ACC112 (cell line): ENCODE results near the gene PRR23C.
"Not testable (repeated sequence)": the region's sequence is repeated elsewhere in the genome, so short reads cannot be mapped to it uniquely, and the experiment has no call there.

Source experiments
- H2AFZ ChIP-seq: fragments of 200-600 bp; sonication (generic); one replicate; pipeline ENCODE4 v1.6.0; 2017; ENCODE audit warnings: antibody characterized with exemption, low read length; ENCODE audit not compliant: unreplicated experiment
- H3K27ac ChIP-seq: fragments of 200-600 bp; sonication (generic); 2 replicates; pipeline ENCODE4 v1.5.1; 2014; ENCODE audit warnings: low read depth, mild to moderate bottlenecking, antibody characterized with exemption, low read length, moderate library complexity
- H3K27me3 ChIP-seq: fragments of 200-600 bp; sonication (generic); 2 replicates; pipeline ENCODE4 v1.6.1; 2014; ENCODE audit warnings: mild to moderate bottlenecking, antibody characterized with exemption, low read length, moderate library complexity, mixed read lengths; ENCODE audit not compliant: insufficient read depth
- H3K36me3 ChIP-seq: fragments of 200-600 bp; sonication (generic); 2 replicates; pipeline ENCODE4 v1.6.1; 2016; ENCODE audit warnings: mild to moderate bottlenecking, antibody characterized with exemption, low read length, moderate library complexity, mixed read lengths; ENCODE audit not compliant: insufficient read depth
- H3K4me1 ChIP-seq: fragments of 200-600 bp; sonication (generic); one replicate; pipeline ENCODE4 v1.6.1; 2016; ENCODE audit warnings: low read length, mixed read lengths; ENCODE audit not compliant: insufficient read depth, unreplicated experiment, control insufficient read depth
- H3K4me3 ChIP-seq: fragments of 200-600 bp; sonication (generic); 2 replicates; pipeline ENCODE4 v1.5.1; 2014; ENCODE audit warnings: mild to moderate bottlenecking, low read depth, low read length
- H3K79me2 ChIP-seq: fragments of 200-600 bp; sonication (generic); one replicate; pipeline ENCODE4 v1.6.0; 2016; ENCODE audit warnings: low read length; ENCODE audit not compliant: control insufficient read depth, unreplicated experiment, insufficient read depth

PRR23C gene

DNA sequence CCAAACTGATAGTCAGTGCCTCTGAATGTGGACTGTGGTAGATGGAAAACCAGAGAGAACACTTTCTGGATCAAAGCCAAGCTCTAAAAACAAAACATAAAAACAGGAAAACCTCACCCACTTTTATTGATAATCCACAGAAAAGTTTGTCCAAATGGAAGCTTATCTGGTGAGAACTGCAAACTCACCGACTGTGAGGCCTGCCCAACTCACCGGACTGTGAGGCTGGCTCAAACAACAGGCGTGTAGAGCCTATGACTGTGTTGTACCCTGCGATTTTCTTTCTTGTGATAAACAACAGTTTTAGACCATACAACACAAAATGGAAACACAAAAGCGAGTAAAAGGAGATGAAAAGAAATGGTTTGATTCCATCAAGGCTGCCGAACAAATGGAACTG lies 7.2 kb downstream of the PRR23C start:
- H3K4me1 ChIP-seq = no peaks in the 10 kb centered on the region
- no peaks in the 10 kb centered on the region for H3K79me2 ChIP-seq
- no peak overlapping the region for H2AFZ ChIP-seq
- H3K36me3 ChIP-seq = no peaks in the 10 kb centered on the region
- peaks cover 45% of the 10 kb centered on the region; the same call in 1 of the 2 replicates for H3K27me3 ChIP-seq
- H3K4me3 ChIP-seq = no peak overlapping the region
- no peak overlapping the region for H3K27ac ChIP-seq

DNA sequence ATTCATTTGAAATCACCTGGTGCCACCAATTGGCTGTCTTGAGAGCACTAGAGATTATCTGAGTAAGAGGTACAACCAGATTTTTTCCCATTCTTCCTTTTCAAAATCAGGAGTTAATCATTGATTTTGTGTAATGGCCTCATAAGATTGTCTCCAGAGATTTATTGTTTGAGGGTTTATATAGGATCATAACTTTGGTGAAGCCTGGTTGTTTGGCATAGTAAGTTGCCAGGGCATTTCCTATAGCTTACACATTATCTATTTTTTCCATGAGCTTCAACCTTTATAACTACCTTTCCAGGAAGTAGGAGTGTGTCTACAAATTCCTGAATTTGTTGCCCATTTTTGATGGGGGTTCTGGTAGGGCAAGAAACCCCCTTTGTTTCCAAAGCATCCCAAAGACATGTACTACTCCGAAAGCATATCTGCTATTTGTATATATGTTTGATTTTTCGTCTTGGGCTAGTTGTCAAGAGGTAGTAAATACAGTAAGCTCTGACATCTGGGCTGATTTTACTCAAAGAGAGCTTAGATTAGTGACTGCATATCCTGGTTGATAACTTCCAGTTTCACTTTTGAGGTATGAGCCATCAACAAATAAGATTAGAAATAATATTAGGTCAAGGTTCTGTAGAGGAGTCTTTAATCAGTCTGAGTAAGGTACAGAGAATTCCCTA lies 12.2 kb downstream of the PRR23C start:
- Histone ChIP-seq H3K4me3 (no peak overlapping the region), H3K27me3 (peaks cover 30% of the 10 kb centered on the region; the same call in 1 of the 2 replicates), H2AFZ (no peak overlapping the region), H3K79me2 (no peaks in the 10 kb centered on the region), H3K27ac (no peak overlapping the region), H3K36me3 (no peaks in the 10 kb centered on the region), H3K4me1 (no peaks in the 10 kb centered on the region)

DNA sequence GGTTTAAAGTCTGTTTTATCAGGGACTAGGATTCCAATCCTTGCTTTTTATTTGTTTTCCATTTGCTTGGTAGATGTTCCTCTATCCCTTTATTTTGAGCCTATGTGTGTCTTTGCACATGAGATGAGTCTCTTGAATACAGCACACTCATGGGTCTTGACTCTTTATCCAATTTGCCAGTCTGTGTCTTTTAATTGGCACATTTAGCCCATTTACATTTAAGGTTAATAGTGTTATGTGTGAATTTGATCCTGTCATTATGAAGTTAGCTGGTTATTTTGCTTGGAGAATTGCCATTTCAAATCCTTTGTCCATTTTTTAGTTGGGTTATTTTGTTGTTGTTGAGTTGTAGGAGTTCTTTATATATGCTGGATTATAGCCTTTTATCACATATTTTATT lies 14.1 kb downstream of the PRR23C start:
- not testable (repeated sequence) for H3K79me2 ChIP-seq, H3K4me1 ChIP-seq, H3K4me3 ChIP-seq, H3K27ac ChIP-seq, H2AFZ ChIP-seq, H3K36me3 ChIP-seq
- peaks cover 17% of the 10 kb centered on the region; the same call in 1 of the 2 replicates for H3K27me3 ChIP-seq

DNA sequence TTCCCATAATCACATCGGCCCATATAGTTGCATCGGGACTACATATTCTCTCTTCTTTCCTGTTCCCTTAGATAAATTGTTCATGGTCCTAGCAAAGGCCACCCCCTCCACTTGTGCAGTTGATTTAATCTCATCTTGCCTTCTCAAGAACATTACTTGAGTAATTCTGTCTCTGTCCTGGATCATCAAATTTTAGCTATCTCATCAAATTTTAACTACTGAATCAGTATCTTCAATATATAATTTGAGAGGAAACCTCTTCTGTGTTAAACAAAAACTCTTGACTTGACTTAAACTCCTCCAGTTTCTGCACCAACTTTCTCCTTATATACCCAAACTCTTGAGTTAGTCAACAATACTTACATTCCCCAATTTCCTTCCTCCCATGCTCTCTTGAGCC lies 19.7 kb downstream of the PRR23C start:
- H3K27me3 ChIP-seq = peaks cover 13% of the 10 kb centered on the region; the same call in 1 of the 2 replicates
- no peaks in the 10 kb centered on the region for H3K36me3 ChIP-seq
- no peak overlapping the region for H2AFZ ChIP-seq
- H3K79me2 ChIP-seq = no peaks in the 10 kb centered on the region
- H3K27ac ChIP-seq = no peak overlapping the region
- no peak overlapping the region for H3K4me3 ChIP-seq
- no peaks in the 10 kb centered on the region for H3K4me1 ChIP-seq

DNA sequence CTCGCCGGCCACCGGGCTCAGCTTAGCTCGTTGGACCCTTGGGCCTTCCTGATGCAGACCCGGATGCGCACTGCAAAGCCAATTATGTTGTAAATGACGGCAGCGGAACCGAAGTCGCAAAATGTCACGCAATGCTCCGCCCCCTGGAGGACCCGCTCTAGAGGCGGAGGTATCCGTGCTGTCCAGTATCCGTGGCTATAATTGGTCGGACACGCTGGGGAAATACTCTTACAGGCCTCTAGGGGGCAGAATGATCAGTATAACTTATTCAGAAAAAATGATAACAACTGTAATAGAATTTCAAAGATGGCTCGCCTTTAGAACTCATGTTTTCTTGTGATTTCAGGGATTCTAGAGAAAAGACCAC lies 23.8 kb downstream of the PRR23C start, which contains the start of gene PRR23B:
TSS of gene PRR23B (minus strand) at position 59 of the 367 bp plus-strand sequence. CDS start 265 bp downstream, outside the sequence.
- no peaks in the 10 kb centered on the region for H3K36me3 ChIP-seq
- H3K79me2 ChIP-seq = no peaks in the 10 kb centered on the region
- H3K4me1 ChIP-seq = no peaks in the 10 kb centered on the region
- H2AFZ ChIP-seq = no peak within 1 kb of the TSS
- H3K27ac ChIP-seq = no peak within 1 kb of the TSS
- H3K27me3 ChIP-seq = peaks cover 11% of the 10 kb centered on the region; the same call in 1 of the 2 replicates
- H3K4me3 ChIP-seq = no peak within 1 kb of the TSS

DNA sequence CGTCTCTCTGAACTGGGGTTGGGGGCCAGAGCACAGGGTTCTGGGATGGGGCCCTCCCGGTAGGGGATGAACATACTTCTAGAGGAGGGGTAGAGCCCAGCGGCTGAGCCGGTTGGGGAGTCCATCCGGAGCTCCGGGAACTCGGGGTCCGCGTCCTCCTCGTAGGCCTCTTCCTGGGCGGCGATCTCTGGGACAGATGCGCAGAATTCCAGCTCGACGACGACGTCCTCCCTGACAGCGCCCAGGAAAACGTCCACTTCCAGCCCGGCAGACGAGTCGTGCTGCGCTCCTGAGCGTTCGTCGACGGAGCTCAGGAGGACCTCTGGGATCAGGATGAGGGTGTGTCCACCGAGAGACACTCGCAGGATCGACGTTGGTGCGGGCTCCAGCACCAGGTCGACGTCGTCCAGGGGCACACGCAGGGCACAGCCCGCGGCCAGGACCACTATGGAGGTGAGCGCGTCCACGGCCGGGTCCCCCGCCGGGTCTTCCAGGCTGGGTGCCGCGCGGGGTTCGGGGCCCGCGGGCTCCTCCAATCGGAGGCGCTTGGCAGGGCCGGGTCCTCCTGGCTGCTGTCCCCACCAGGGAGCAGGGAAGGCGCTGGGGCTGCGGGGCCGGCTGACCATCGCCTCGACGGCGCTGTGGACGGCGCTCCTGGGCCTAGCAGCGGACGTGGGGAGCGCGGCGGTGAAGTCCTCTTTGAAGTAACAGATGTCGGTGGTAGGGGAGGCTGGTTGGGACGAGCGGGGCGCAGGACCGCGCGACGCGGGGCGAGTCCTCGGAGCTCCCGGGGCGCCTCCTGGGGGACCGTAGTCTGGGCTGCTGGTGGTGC lies 24.4 kb downstream of the PRR23C start:
- no peaks in the 10 kb centered on the region for H3K36me3 ChIP-seq
- H3K4me3 ChIP-seq = no peak overlapping the region
- H3K4me1 ChIP-seq = no peaks in the 10 kb centered on the region
- H3K27ac ChIP-seq = no peak overlapping the region
- no peaks in the 10 kb centered on the region for H3K79me2 ChIP-seq
- H2AFZ ChIP-seq = no peak overlapping the region
- H3K27me3 ChIP-seq = peaks cover 7% of the 10 kb centered on the region; the same call in 1 of the 2 replicates

DNA sequence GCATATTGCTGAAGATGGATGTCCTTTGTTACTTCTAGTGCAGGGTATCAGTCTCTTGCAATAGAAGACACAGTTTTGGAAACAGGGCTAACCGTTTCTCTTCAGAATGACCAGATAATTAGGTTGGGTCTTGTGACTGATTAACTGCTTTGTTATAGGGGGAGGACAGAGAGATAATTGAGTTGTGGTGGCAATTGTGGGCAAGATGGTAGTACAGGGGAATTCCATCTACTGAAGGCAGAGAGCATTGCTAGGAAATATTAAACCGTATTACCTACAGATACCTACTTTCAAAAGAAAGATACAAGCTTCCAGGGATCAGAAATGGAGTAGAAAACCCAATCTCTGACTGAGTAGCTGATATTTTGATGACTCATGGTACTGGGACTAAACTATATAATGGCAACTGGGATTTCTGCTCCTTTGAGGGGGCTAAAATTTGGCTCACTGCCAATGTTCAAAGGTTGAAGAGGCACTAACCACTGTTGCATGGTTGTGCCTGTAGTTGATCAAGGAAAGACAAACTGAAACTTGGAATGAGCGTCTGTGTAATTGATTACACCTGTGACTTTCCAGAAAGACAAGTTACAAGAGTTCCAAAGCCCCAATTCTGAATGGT lies 28.2 kb downstream of the PRR23C start:
- Histone ChIP-seq H3K4me3 (no peak overlapping the region), H3K36me3 (no peaks in the 10 kb centered on the region), H3K79me2 (no peaks in the 10 kb centered on the region), H3K4me1 (no peaks in the 10 kb centered on the region), H2AFZ (no peak overlapping the region), H3K27ac (no peak overlapping the region), H3K27me3 (no peaks in the 10 kb centered on the region)

DNA sequence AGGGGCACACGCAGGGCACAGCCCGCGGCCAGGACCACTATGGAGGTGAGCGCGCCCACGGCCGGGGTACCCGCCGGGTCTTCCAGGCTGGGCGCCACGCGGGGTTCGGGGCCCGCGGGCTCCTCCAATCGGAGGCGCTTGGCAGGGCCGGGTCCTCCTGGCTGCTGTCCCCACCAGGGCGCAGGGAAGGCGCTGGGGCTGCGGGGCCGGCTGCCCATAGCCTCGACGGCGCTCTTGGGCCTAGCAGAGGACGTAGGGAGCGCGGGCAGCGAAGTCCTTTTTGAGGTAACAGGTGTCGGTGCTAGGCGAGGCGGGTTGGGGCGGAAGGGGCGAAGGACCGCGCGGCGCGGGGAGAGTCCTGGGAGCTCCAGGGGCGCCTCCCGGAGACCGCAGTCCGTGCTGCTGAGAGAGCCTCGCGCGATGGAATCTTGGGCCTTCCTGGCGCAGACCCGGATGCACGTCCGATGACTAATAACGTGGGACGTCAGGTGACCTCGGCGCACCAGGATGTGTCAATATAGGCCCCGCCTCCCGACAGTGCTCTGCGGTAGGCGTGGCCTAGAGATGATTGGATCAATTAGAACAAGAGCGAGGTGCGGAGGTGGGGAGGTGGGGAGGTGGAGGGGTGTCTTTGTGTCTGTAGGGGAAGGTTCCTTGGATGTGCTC lies 38.5 kb downstream of the PRR23C start, which contains the start of gene PRR23A:
TSS of gene PRR23A (minus strand) at position 218 of the 666 bp plus-strand sequence. CDS start at position 218, 0 bp downstream.
- Histone ChIP-seq H3K4me3 (no peak within 1 kb of the TSS), H3K79me2 (no peaks in the 10 kb centered on the region), H3K27me3 (no peaks in the 10 kb centered on the region; the same call in 1 of the 2 replicates), H2AFZ (no peak within 1 kb of the TSS), H3K36me3 (no peaks in the 10 kb centered on the region), H3K27ac (no peak within 1 kb of the TSS), H3K4me1 (no peaks in the 10 kb centered on the region)

DNA sequence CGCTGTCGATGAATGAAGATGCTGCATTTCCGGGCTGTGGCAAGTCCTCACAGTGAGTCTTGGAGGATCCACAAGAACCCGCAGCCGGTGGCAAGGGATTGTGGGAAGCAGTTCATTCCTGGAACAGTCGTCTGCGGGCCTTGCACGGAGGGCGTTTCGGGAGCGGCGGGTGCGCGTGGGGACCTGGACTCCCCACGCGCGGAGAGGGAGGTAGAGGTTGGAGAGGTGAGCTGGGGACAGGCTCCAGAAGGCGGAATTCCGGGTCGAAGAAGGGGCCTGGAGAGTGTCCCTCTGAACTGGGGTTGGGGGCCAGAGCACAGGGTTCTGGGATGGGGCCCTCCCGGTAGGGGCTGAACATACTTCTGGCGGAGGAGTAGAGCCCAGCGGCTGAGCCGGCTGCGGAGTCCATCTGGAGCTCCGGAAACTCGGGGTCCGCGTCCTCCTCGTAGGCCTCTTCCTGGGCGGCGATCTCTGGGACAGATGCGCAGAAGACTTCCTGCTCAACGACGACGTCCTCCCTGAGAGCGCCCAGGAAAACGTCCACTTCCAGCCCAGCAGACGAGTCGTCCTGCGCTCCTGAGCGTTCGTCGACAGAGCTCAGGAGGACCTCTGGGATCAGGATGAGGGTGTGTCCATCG lies 39.2 kb downstream of the PRR23C start:
- H3K4me1 ChIP-seq = no peaks in the 10 kb centered on the region
- no peaks in the 10 kb centered on the region; the same call in 1 of the 2 replicates for H3K27me3 ChIP-seq
- H3K27ac ChIP-seq = no peak overlapping the region
- H2AFZ ChIP-seq = no peak overlapping the region
- no peaks in the 10 kb centered on the region for H3K36me3 ChIP-seq
- H3K4me3 ChIP-seq = no peak overlapping the region
- H3K79me2 ChIP-seq = no peaks in the 10 kb centered on the region

DNA sequence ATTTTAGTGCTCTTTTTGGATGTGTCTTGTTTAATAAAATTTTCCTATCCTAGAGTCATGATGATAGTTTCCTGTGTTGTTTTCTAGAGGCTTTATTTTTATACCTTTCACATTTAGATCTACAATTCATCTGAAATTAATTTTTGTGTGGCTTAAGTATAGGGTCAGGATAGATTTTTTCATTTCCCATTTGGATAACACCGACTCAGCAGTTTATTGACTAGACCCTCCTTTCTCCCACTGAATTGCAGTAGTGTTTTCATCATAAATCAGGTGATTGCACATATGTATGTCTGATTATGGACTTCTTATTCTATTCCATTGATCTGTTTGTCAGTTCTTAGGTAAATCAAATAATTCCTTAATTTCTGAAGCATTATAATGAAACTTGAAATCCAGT lies 49.0 kb downstream of the PRR23C start:
- Histone ChIP-seq H3K27ac (no peak overlapping the region), H3K36me3 (no peaks in the 10 kb centered on the region), H3K4me1 (no peaks in the 10 kb centered on the region), H3K27me3 (peaks cover 79% of the 10 kb centered on the region), H3K79me2 (no peaks in the 10 kb centered on the region), H2AFZ (no peak overlapping the region), H3K4me3 (no peak overlapping the region)
